Liver (tissue), 3 donors: Measurements from ENCODE around the gene DNAJC22.

Source experiments
- EGR1 ChIP-seq, 2 donors: IDR thresholded peaks; 2 replicates each; pipeline ENCODE4 v1.6.1; 2016 to 2018; ENCODE audit warnings: antibody characterized with exemption in 2 of 2, low read depth in 2 of 2
- FOXA1 ChIP-seq: IDR thresholded peaks from 2 replicates; pipeline ENCODE4 v1.6.1; 2016; ENCODE audit warnings: antibody characterized with exemption
- GABPA ChIP-seq, 2 donors: IDR thresholded peaks in 1 of 2; conservative IDR thresholded peaks in 1 of 2; 2 replicates each; pipeline ENCODE4 v1.6.1; 2016; ENCODE audit warnings: antibody characterized with exemption in 2 of 2, mild to moderate bottlenecking in 1 of 2, moderate library complexity in 1 of 2
- HNF4G ChIP-seq: IDR thresholded peaks from 2 replicates; pipeline ENCODE4 v1.6.1; 2016; ENCODE audit warnings: antibody characterized with exemption
- RAD21 ChIP-seq, 2 donors: IDR thresholded peaks; 2 replicates each; pipeline ENCODE4 v1.6.1; 2016; ENCODE audit warnings: antibody characterized with exemption in 2 of 2, mild to moderate bottlenecking in 2 of 2
- REST ChIP-seq: IDR thresholded peaks from 2 replicates; pipeline ENCODE4 v1.6.1; 2016; ENCODE audit warnings: antibody characterized with exemption, mild to moderate bottlenecking
- SP1 ChIP-seq: IDR thresholded peaks from 2 replicates; pipeline ENCODE4 v1.6.1; 2018; ENCODE audit warnings: antibody characterized with exemption, mild to moderate bottlenecking
- YY1 ChIP-seq: IDR thresholded peaks from 2 replicates; pipeline ENCODE4 v1.6.1; 2016; ENCODE audit warnings: antibody characterized with exemption, mild to moderate bottlenecking
- TF ChIP-seq, protein P1 (sequence below): fragments of 150-350 bp; IDR thresholded peaks from 2 replicates; pipeline ENCODE4 v1.5.1; 2017; ENCODE audit warnings: improper control_type of control experiment, low read depth, low read length; ENCODE audit not compliant: missing input control
- donor health status: healthy.
- donor health status: healthy.

DNA sequence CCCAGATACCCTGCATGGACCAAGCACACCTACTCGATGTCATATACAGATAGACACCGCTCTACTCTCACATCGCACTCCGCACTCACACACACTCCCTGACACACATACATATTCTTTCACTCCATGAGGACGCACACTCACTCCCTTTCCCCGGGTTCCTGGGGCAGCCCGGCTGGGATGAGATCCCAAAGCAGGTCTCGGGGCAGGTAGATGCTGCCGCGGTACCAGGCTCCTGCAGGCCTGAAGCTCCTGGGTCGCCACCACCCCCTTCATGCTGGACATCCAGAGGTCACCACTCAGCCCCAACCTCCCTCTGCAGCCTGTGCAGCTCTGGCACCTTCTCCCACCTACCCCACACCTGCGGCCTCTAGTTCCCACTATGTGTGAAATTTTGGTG is 12.0 kb upstream of the DNAJC22 start:
- TF ChIP-seq YY1 (no peak), REST (no peak), SP1 (no peak), EGR1 (IDR thresholded peaks at IDR 0.05; ENCODE audit: low read depth in 2 of 2) (no peak), GABPA (IDR thresholded peaks at IDR 0.05 in 1 of 2, conservative IDR thresholded peaks at IDR 0.05 in 1 of 2) (no peak), HNF4G (no peak), FOXA1 (no peak), RAD21 (IDR thresholded peaks at IDR 0.05) (no peak)
- TF ChIP-seq, protein P1, sequence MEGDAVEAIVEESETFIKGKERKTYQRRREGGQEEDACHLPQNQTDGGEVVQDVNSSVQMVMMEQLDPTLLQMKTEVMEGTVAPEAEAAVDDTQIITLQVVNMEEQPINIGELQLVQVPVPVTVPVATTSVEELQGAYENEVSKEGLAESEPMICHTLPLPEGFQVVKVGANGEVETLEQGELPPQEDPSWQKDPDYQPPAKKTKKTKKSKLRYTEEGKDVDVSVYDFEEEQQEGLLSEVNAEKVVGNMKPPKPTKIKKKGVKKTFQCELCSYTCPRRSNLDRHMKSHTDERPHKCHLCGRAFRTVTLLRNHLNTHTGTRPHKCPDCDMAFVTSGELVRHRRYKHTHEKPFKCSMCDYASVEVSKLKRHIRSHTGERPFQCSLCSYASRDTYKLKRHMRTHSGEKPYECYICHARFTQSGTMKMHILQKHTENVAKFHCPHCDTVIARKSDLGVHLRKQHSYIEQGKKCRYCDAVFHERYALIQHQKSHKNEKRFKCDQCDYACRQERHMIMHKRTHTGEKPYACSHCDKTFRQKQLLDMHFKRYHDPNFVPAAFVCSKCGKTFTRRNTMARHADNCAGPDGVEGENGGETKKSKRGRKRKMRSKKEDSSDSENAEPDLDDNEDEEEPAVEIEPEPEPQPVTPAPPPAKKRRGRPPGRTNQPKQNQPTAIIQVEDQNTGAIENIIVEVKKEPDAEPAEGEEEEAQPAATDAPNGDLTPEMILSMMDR, result no peak
